CD8-positive, alpha-beta memory T cell (primary cell): Measurements from ENCODE around the gene SLC6A17. TPM values are rescaled to one million over a fixed set of nuclear protein-coding genes. Genes with fewer than 3 reads are reported as not detected.

ENCODE experiments used
- CTCF ChIA-PET: fragments of 350-600 bp; sonication (Branson Sonifier 250); formaldehyde crosslinking; loops from one replicate; lab custom pipeline; 2021; ENCODE audit warnings: antibody characterized with exemption; lab: Charles Lee
- POLR2A ChIA-PET: fragments of 350-600 bp; sonication (Branson Sonifier 250); formaldehyde crosslinking; loops from one replicate; lab custom pipeline; 2021; ENCODE audit warnings: antibody characterized with exemption; lab: Charles Lee
- DNase-seq, 5 donors: peaks; one replicate each; pipeline versions ENCODE4 v3.0.0 to v3.0.0-alpha.2; 2020 to 2022; ENCODE audit warnings: mixed read lengths in 1 of 5
- H3K27ac ChIP-seq: one replicate; pipeline ENCODE4 v1.7.0; 2013; ENCODE audit warnings: low read depth, mild to moderate bottlenecking, low read length, moderate library complexity
- H3K27me3 ChIP-seq: 2 replicates; pipeline ENCODE4 v1.7.0; 2013; ENCODE audit warnings: low read length, mild to moderate bottlenecking; ENCODE audit not compliant: insufficient read depth, poor library complexity, severe bottlenecking
- H3K36me3 ChIP-seq: 2 replicates; pipeline ENCODE4 v1.7.0; 2013; ENCODE audit warnings: mild to moderate bottlenecking, low read length, moderate library complexity; ENCODE audit not compliant: insufficient read depth
- H3K4me1 ChIP-seq: 2 replicates; pipeline ENCODE4 v1.7.0; 2013; ENCODE audit warnings: mild to moderate bottlenecking, low read length, moderate library complexity; ENCODE audit not compliant: insufficient read depth
- H3K4me3 ChIP-seq: 2 replicates; pipeline ENCODE4 v1.7.0; 2013; ENCODE audit warnings: mild to moderate bottlenecking, low read length
- H3K9me3 ChIP-seq: 2 replicates; pipeline ENCODE4 v1.7.0; 2013; ENCODE audit warnings: mild to moderate bottlenecking, low read length
- H3K27ac Mint-ChIP-seq, 8 donors: one replicate each; pipeline ENCODE4 v1.8.0; 2020 to 2021; ENCODE audit warnings: mixed read lengths in 8 of 8, mild to moderate bottlenecking in 6 of 8, inconsistent platforms in 3 of 8, moderate library complexity in 3 of 8
- H3K27me3 Mint-ChIP-seq, 2 donors: one replicate each; pipeline ENCODE4 v1.8.0; 2020 to 2021; ENCODE audit warnings: mixed read lengths in 2 of 2, mild to moderate bottlenecking in 1 of 2, moderate library complexity in 1 of 2
- H3K36me3 Mint-ChIP-seq, 3 donors: one replicate each; pipeline ENCODE4 v1.8.0; 2020 to 2021; ENCODE audit warnings: mixed read lengths in 3 of 3, inconsistent platforms in 1 of 3, mild to moderate bottlenecking in 1 of 3
- H3K4me1 Mint-ChIP-seq, 3 donors: one replicate each; pipeline ENCODE4 v1.8.0; 2020 to 2021; ENCODE audit warnings: mixed read lengths in 3 of 3, inconsistent platforms in 1 of 3, mild to moderate bottlenecking in 1 of 3
- H3K4me3 Mint-ChIP-seq, 7 donors: one replicate each; pipeline ENCODE4 v1.8.0; 2020 to 2021; ENCODE audit warnings: mixed read lengths in 7 of 7, mild to moderate bottlenecking in 6 of 7, moderate library complexity in 4 of 7, inconsistent platforms in 2 of 7
- H3K9me3 Mint-ChIP-seq, 5 donors: one replicate each; pipeline ENCODE4 v1.8.0; 2020 to 2022; ENCODE audit warnings: mixed read lengths in 5 of 5, mild to moderate bottlenecking in 3 of 5, moderate library complexity in 2 of 5, inconsistent platforms in 1 of 5
- polyA plus RNA-seq: library from polyadenylated mRNA; unstranded; fragments of 300-500 nt; fragmentation: Illumina TruSeq; gene quantifications from one replicate; pipeline ENCODE4 v1.2.3, GENCODE V29; 2021
- total RNA-seq, 2 experiments: library from RNA; stranded (reverse); gene quantifications; one replicate each; pipeline ENCODE4 v1.2.3, GENCODE V29; 2021

SLC6A17 gene
- total and polyA plus RNA-seq, 3 experiments from 2014 or later, result 0.07 TPM; not detected in 1

GRCh38 chr1:110214454-110215404 is 64.4 kb downstream of the SLC6A17 start:
- H3K27ac ChIP-seq, result no peak overlapping the region
- no peak overlapping the region for H3K4me3 ChIP-seq
- ChIA-PET POLR2A (no interaction called here), CTCF (interaction anchor here (0.9 to 1.4 kb wide), 3 partner anchors 8 to 245 kb away, joined by 4 to 8 read pairs (median 7); no protein-coding TSS in a partner anchor)
- H3K4me1 Mint-ChIP-seq, result peaks cover 17 to 49% (median 27%) of the 10 kb centered on the region in 3 donors
- H3K4me3 Mint-ChIP-seq, result peak overlapping the region in 3 of 7 donors; percentile 10 to 26 (median 13)
- DNase-seq, result no peak
- no peaks in the 10 kb centered on the region for H3K9me3 ChIP-seq
- no peaks in the 10 kb centered on the region for H3K27me3 ChIP-seq
- no peaks in the 10 kb centered on the region for H3K9me3 Mint-ChIP-seq
- peaks cover 11% of the 10 kb centered on the region for H3K4me1 ChIP-seq
- H3K27me3 Mint-ChIP-seq, result peaks cover 0 to 3% of the 10 kb centered on the region in 2 donors
- H3K36me3 Mint-ChIP-seq, result peaks cover 0 to 1% (median 0%) of the 10 kb centered on the region in 3 donors
- H3K36me3 ChIP-seq, result no peaks in the 10 kb centered on the region
- H3K27ac Mint-ChIP-seq, result peak overlapping the region in 5 of 8 donors; percentile 5 to 84 (median 70)

DNA sequence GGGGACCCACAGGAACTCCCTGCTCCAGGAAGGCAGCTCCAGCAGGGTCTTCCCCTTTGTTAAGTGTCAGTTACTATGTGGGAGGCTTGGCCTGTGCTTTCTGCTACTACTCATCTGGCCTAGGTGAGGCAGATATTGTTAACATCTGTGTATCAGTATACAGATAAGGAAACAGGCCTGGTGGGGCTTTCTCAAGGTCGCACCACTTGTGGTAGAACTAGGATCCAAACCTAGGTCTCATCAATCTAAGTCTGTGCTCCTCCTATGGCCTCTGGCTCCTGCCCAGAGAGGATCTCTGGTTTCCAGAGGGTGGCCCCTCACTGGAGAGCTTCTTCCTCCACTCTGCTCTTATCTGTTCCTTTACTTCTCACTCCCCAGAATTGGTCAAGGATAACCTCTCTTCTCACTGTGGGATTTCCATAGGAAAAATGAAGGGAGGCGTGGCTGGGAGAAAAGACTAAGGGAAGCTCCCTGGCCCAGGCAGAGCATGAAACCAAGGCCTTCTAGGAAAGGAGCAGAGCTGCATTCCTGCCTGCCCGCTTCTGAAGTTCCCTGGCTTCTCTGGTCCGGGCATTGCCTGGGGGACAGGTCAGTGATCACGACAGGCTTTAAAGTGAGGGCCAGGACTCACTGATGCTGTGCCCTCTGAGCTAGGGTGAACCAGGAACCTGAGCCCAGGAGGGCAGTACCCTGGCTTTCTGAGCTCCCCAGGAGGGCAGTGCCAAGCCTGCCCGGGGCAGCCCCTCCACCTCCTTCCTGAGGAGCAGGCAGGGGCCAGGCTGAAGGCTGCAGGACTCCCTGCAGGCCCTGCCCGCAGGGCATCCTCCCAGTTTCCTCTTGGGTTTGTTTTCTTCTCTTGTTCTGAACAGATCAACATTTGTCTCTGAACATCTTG is 65.6 kb downstream of the SLC6A17 start:
- Histone ChIP-seq H3K4me1 (peaks cover 10% of the 10 kb centered on the region), H3K9me3 (no peaks in the 10 kb centered on the region), H3K36me3 (no peaks in the 10 kb centered on the region), H3K27me3 (no peaks in the 10 kb centered on the region), H3K4me3 (no peak overlapping the region), H3K27ac (no peak overlapping the region)
- Mint-ChIP-seq H3K27me3 (peaks cover 0 to 2% of the 10 kb centered on the region in 2 donors), H3K36me3 (peaks cover 0 to 5% (median 0%) of the 10 kb centered on the region in 3 donors), H3K27ac (peak overlapping the region in 1 of 8 donors; percentile 42), H3K4me1 (peaks cover 16 to 47% (median 27%) of the 10 kb centered on the region in 3 donors), H3K9me3 (no peaks in the 10 kb centered on the region), H3K4me3 (no peak overlapping the region)
- CTCF ChIA-PET, result interaction anchor here (0.9 to 1.4 kb wide), 5 partner anchors 9 to 244 kb away, joined by 3 to 8 read pairs (median 4); no protein-coding TSS in a partner anchor
- POLR2A ChIA-PET, result no interaction called here
- DNase-seq, result no peak

- peak overlapping the region in 2 of 8 donors; percentile 58 to 68 for H3K27ac Mint-ChIP-seq
- DNase-seq, result no peak
- H3K4me1 ChIP-seq, result peaks cover 10% of the 10 kb centered on the region
- H3K9me3 Mint-ChIP-seq, result no peaks in the 10 kb centered on the region
- no peaks in the 10 kb centered on the region for H3K36me3 ChIP-seq
- H3K4me1 Mint-ChIP-seq, result peaks cover 12 to 41% (median 27%) of the 10 kb centered on the region in 3 donors
- H3K36me3 Mint-ChIP-seq, result peaks cover 0 to 3% (median 0%) of the 10 kb centered on the region in 3 donors
- no peaks in the 10 kb centered on the region for H3K27me3 ChIP-seq
- H3K27me3 Mint-ChIP-seq, result peaks cover 0 to 2% of the 10 kb centered on the region in 2 donors
- H3K9me3 ChIP-seq, result no peaks in the 10 kb centered on the region
- no peak overlapping the region for H3K4me3 ChIP-seq
- POLR2A ChIA-PET, result no interaction called here
- H3K27ac ChIP-seq, result no peak overlapping the region
- CTCF ChIA-PET, result interaction anchor here (0.9 to 1.2 kb wide), 2 partner anchors 10 to 224 kb away, joined by 3 to 4 read pairs; no protein-coding TSS in a partner anchor
- no peak overlapping the region for H3K4me3 Mint-ChIP-seq
Observed at GRCh38 chr1:110216844-110217444, 66.7 kb downstream of the SLC6A17 start.

GRCh38 chr1:110218137-110218536 is 67.8 kb downstream of the SLC6A17 start:
- no peaks in the 10 kb centered on the region for H3K36me3 ChIP-seq
- H3K4me3 Mint-ChIP-seq, result peak overlapping the region in 1 of 7 donors; percentile 28
- H3K4me3 ChIP-seq, result no peak overlapping the region
- H3K27me3 ChIP-seq, result no peaks in the 10 kb centered on the region
- no peaks in the 10 kb centered on the region for H3K9me3 Mint-ChIP-seq
- ChIA-PET CTCF (no interaction called here), POLR2A (no interaction called here)
- no peaks in the 10 kb centered on the region for H3K4me1 ChIP-seq
- H3K9me3 ChIP-seq, result no peaks in the 10 kb centered on the region
- H3K36me3 Mint-ChIP-seq, result peaks cover 0 to 9% (median 0%) of the 10 kb centered on the region in 3 donors
- H3K4me1 Mint-ChIP-seq, result peaks cover 5 to 30% (median 18%) of the 10 kb centered on the region in 3 donors
- no peak overlapping the region for H3K27ac ChIP-seq
- H3K27ac Mint-ChIP-seq, result peak overlapping the region in 3 of 8 donors; percentile 2 to 9 (median 4)
- no peak for DNase-seq
- no peaks in the 10 kb centered on the region for H3K27me3 Mint-ChIP-seq

DNA sequence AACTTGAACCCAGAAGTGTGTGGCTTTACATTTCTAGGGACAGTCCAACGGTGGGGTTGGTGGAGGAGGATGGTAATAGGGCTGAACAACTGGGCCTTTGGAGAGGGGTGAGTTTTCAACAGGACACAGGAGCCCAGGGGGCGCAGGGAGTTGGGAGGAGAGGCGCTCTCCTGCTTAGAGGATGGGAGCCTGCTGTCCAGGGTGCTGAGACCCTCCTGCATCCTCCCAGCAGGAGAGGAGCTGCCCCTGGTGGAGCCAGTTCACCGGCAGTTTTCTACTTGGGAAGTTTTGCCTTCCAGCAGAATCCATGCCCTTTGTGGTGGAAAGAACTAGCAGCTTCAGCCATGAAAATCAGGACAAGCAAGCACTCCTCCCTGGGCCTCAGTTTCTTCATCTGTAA is 68.4 kb downstream of the SLC6A17 start:
- Histone ChIP-seq H3K4me3 (no peak overlapping the region), H3K27me3 (no peaks in the 10 kb centered on the region), H3K9me3 (no peaks in the 10 kb centered on the region), H3K4me1 (no peaks in the 10 kb centered on the region), H3K27ac (no peak overlapping the region), H3K36me3 (no peaks in the 10 kb centered on the region)
- POLR2A ChIA-PET, result no interaction called here
- Mint-ChIP-seq H3K36me3 (peaks cover 0 to 14% (median 0%) of the 10 kb centered on the region in 3 donors), H3K4me1 (peaks cover 1 to 24% (median 13%) of the 10 kb centered on the region in 3 donors), H3K4me3 (no peak overlapping the region), H3K9me3 (no peaks in the 10 kb centered on the region), H3K27ac (peak overlapping the region in 1 of 8 donors; percentile 44), H3K27me3 (no peaks in the 10 kb centered on the region)
- DNase-seq, result no peak
- CTCF ChIA-PET, result interaction anchor here (1.2 kb wide), 1 partner anchor 94 kb away, joined by 8 read pairs; no protein-coding TSS in a partner anchor

DNA sequence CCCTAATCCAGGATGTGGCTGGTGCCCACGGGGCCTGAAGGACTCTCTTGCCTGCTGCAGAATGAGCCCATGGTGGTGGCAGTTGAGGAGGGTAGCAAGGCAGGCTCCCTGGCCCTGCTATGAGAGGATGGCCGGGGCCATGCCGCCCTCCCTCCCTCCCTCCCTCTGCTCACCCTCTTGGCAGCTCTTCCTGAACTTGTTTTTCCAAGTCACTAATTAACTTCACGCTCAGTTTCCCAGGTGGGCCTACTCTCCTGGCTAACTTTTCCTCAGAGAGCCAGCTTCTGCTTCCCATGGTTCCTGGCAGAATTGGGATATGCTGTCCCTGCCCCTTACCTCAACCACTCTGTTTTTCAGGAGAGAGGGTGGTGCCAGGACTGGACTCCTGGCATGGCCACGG is 70.0 kb downstream of the SLC6A17 start:
- POLR2A ChIA-PET, result no interaction called here
- Histone ChIP-seq H3K36me3 (no peaks in the 10 kb centered on the region), H3K4me1 (no peaks in the 10 kb centered on the region), H3K9me3 (no peaks in the 10 kb centered on the region), H3K27me3 (no peaks in the 10 kb centered on the region), H3K27ac (no peak overlapping the region), H3K4me3 (no peak overlapping the region)
- Mint-ChIP-seq H3K27ac (no peak overlapping the region), H3K4me1 (peaks cover 0 to 10% (median 0%) of the 10 kb centered on the region in 3 donors), H3K9me3 (no peaks in the 10 kb centered on the region), H3K36me3 (peaks cover 0 to 17% (median 4%) of the 10 kb centered on the region in 3 donors), H3K4me3 (no peak overlapping the region), H3K27me3 (no peaks in the 10 kb centered on the region)
- CTCF ChIA-PET, result no interaction called here
- no peak for DNase-seq

- no peaks in the 10 kb centered on the region for H3K9me3 ChIP-seq
- ChIA-PET CTCF (no interaction called here), POLR2A (no interaction called here)
- H3K27ac ChIP-seq, result no peak overlapping the region
- H3K4me3 ChIP-seq, result no peak overlapping the region
- no peaks in the 10 kb centered on the region for H3K9me3 Mint-ChIP-seq
- DNase-seq, result no peak
- peaks cover 0 to 17% (median 4%) of the 10 kb centered on the region in 3 donors for H3K36me3 Mint-ChIP-seq
- no peaks in the 10 kb centered on the region for H3K27me3 Mint-ChIP-seq
- no peaks in the 10 kb centered on the region for H3K27me3 ChIP-seq
- peak overlapping the region in 1 of 8 donors; percentile 75 for H3K27ac Mint-ChIP-seq
- no peaks in the 10 kb centered on the region for H3K36me3 ChIP-seq
- no peaks in the 10 kb centered on the region for H3K4me1 ChIP-seq
- H3K4me3 Mint-ChIP-seq, result no peak overlapping the region
- peaks cover 0 to 4% (median 0%) of the 10 kb centered on the region in 3 donors for H3K4me1 Mint-ChIP-seq
Observed at GRCh38 chr1:110221119-110221518, 70.8 kb downstream of the SLC6A17 start.
